Ovary (tissue), 3 donors: ENCODE results near the gene CARD8.

Experiments used
- CTCF ChIP-seq, 3 donors: fragments of 450-650 bp in 2 of 3; fragments of 200-600 bp in 1 of 3; IDR thresholded peaks; one replicate each; pipeline versions ENCODE4 v1.5.1 to v1.8.0; 2016 to 2022; ENCODE audit warnings: antibody characterized with exemption in 3 of 3, mild to moderate bottlenecking in 1 of 3
- EP300 ChIP-seq: sonication (generic); formaldehyde crosslinking; IDR thresholded peaks from one replicate; pipeline ENCODE4 v1.6.1; 2017; ENCODE audit warnings: antibody characterized with exemption
- POLR2A ChIP-seq: fragments of 450-650 bp; IDR thresholded peaks from one replicate; pipeline ENCODE4 v1.6.1; 2017; ENCODE audit warnings: antibody characterized with exemption, mild to moderate bottlenecking, moderate library complexity
- donor health status: DM: no; HTN: no; CAD: no.

GRCh38 chr19:48194844-48195830 is 60.6 kb downstream of the CARD8 start:
- TF ChIP-seq EP300 (no peak), CTCF (IDR thresholded peaks at IDR 0.05) (no peak), POLR2A (no peak)
